GM18517 (cell line): ENCODE data around the gene TOMM5.
A peak's percentile ranks its signal among the peaks of the same experiment; 100 is the strongest.

Experiments used
- ATAC-seq: cut with Tn5 transposase; IDR thresholded peaks from one replicate; pipeline ENCODE4 v1.9.1; 2021; ENCODE audit warnings: mild to moderate bottlenecking, moderate library complexity; ENCODE audit not compliant: unreplicated experiment

Gene TOMM5

GRCh38 chr9:37592108-37592951, at the start of gene TOMM5:
Gene TOMM5 (minus strand): TSS chr9:37592597. CDS start chr9:37592532, 65 bp downstream.
- ATAC-seq, result peak; percentile 79

- no peak for ATAC-seq
These were observed 48.9 kb upstream of the TOMM5 start for GRCh38 chr9:37641331-37641730.

GRCh38 chr9:37640246-37640645, 47.8 kb upstream of the TOMM5 start:
- ATAC-seq, result no peak

- no peak for ATAC-seq
These were observed 47.4 kb upstream of the TOMM5 start for GRCh38 chr9:37639841-37640240.

GRCh38 chr9:37639109-37639762, 46.8 kb upstream of the TOMM5 start:
- no peak for ATAC-seq

GRCh38 chr9:37636511-37637448, 44.4 kb upstream of the TOMM5 start:
- no peak for ATAC-seq

- no peak for ATAC-seq
These were observed 43.4 kb upstream of the TOMM5 start for GRCh38 chr9:37635808-37636207.

GRCh38 chr9:37632479-37632878, 40.1 kb upstream of the TOMM5 start:
- no peak for ATAC-seq

- ATAC-seq, result no peak
These were observed 34.4 kb upstream of the TOMM5 start for GRCh38 chr9:37626708-37627292.

- no peak for ATAC-seq
These were observed 33.4 kb upstream of the TOMM5 start for GRCh38 chr9:37625758-37626147.

- ATAC-seq, result no peak
These were observed 32.8 kb upstream of the TOMM5 start for GRCh38 chr9:37625036-37625757.

GRCh38 chr9:37624073-37624472, 31.7 kb upstream of the TOMM5 start:
- ATAC-seq, result no peak

- no peak for ATAC-seq
These were observed 30.9 kb upstream of the TOMM5 start for GRCh38 chr9:37623267-37623666.

- no peak for ATAC-seq
These were observed 30.1 kb upstream of the TOMM5 start for GRCh38 chr9:37622462-37622861.

- no peak for ATAC-seq
These were observed 29.1 kb upstream of the TOMM5 start for GRCh38 chr9:37621273-37622121.

GRCh38 chr9:37620396-37620795, 28.0 kb upstream of the TOMM5 start:
- no peak for ATAC-seq

GRCh38 chr9:37619806-37620205, 27.4 kb upstream of the TOMM5 start:
- ATAC-seq, result no peak

- ATAC-seq, result no peak
These were observed 26.4 kb upstream of the TOMM5 start for GRCh38 chr9:37618817-37619216.

- no peak for ATAC-seq
These were observed 25.4 kb upstream of the TOMM5 start for GRCh38 chr9:37617832-37618231.
